Esophagus muscularis mucosa (tissue), 4 donors: ENCODE data around the gene LTB4R. TPM values are rescaled to one million over a fixed set of nuclear protein-coding genes. Genes with fewer than 3 reads are reported as not detected.
A peak's percentile ranks its signal among the peaks of the same experiment; 100 is the strongest.

Experiments
- DNase-seq: peaks from one replicate; pipeline ENCODE4 v3.0.0-alpha.2; 2017; ENCODE audit errors: extremely low spot score
- H3K27ac ChIP-seq, 4 donors: fragments of 200-600 bp; sonication (generic); replicated peaks in 1 of 4; 1 replicate in 3 of 4; 2 replicates in 1 of 4; pipeline ENCODE4 v1.5.1; 2016 to 2019; ENCODE audit warnings: mild to moderate bottlenecking in 1 of 4
- H3K27me3 ChIP-seq, 4 donors: fragments of 200-600 bp; sonication (generic); one replicate each; pipeline versions ENCODE4 v1.5.1 to v1.6.0; 2016 to 2019
- H3K36me3 ChIP-seq, 4 donors: fragments of 200-600 bp; sonication (generic); one replicate each; pipeline ENCODE4 v1.5.1; 2016 to 2019
- H3K4me1 ChIP-seq, 4 donors: fragments of 200-600 bp; sonication (generic); one replicate each; pipeline ENCODE4 v1.5.1; 2016 to 2019
- H3K4me3 ChIP-seq, 4 donors: fragments of 200-600 bp; sonication (generic); 1 replicate in 2 of 4; 2 replicates in 2 of 4; pipeline ENCODE4 v1.5.1; 2016 to 2019; ENCODE audit warnings: mild to moderate bottlenecking in 4 of 4, moderate library complexity in 1 of 4
- H3K9me3 ChIP-seq, 4 donors: fragments of 200-600 bp; sonication (generic); 1 replicate in 3 of 4; 2 replicates in 1 of 4; pipeline ENCODE4 v1.5.1; 2016 to 2019
- EP300 ChIP-seq: sonication (generic); formaldehyde crosslinking; IDR thresholded peaks from one replicate; pipeline ENCODE4 v1.6.1; 2017; ENCODE audit warnings: antibody characterized with exemption
- POLR2A ChIP-seq: fragments of 450-650 bp; IDR thresholded peaks from one replicate; pipeline ENCODE4 v1.6.1; 2017; ENCODE audit warnings: antibody characterized with exemption, moderate library complexity, mild to moderate bottlenecking, low read depth
- POLR2AphosphoS5 ChIP-seq, 2 donors: sonication (generic); formaldehyde crosslinking; IDR thresholded peaks; one replicate each; pipeline ENCODE4 v1.6.1; 2017; ENCODE audit warnings: antibody characterized with exemption in 2 of 2
- WGBS: methylation state at CpG from one replicate; pipeline ENCODE4 v1.1.5; 2018; 5-methylcytosine and 5-hydroxymethylcytosine counted together
- intact Hi-C: fragments of 100-400 bp; cut with DNase I; formaldehyde crosslinking; loops from one replicate; pipeline ENCODE4 v1.15.1; 2023
- total RNA-seq, 4 donors: library from RNA; depleted of rRNA; stranded (reverse); fragments of >200 nt; gene quantifications; one replicate each; pipeline versions ENCODE4 v1.1.0 to v1.2.1, GENCODE V29; 2016
- TF ChIP-seq, protein P1 (sequence below), 3 experiments: fragments of 200-600 bp in 2 of 3; fragments of 450-650 bp in 1 of 3; sonication (generic) in 2 of 3; IDR thresholded peaks; one replicate each; pipeline ENCODE4 v1.5.1; 2017 to 2019; ENCODE audit warnings: antibody characterized with exemption in 3 of 3, mild to moderate bottlenecking in 2 of 3, moderate library complexity in 1 of 3

The LTB4R gene
- total RNA-seq, 4 donors from 2014 or later = 0.42 to 6.0 (median 2.9) TPM

DNA sequence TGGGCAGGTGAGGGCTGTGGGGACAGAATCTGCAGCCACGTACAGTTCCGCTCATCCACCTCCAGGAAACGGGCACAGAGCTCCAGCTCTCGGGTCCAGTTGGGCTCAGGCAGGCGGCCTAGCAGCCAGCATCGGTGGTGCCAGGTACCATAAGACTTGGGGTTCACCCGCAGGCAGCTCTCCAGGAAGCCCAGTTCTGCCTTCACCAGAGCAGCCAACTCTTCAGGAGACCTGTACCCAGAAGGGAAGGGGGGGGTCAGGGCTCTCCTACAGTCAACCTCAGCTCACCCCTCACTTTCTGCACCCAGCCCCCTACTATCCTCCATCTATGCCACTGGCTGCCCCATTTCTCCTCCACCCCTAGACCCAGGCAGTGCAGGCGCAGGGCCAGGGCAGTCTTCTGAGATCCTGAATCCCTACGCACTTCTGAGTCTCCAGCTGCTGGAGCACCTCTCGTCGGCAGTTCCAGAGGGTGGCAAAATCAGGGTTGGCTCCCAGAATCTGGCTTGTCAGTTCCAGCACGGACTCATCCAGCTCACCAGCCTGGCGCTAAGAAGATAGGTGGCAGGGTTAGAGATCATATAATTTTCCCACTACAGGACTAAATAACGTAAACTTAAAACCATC is 41.3 kb upstream of the LTB4R start:
- no peaks in the 10 kb centered on the region for H3K9me3 ChIP-seq
- H3K27me3 ChIP-seq = no peaks in the 10 kb centered on the region
- no peak for DNase-seq
- WGBS = 98% methylated on average over 7 of the region's 14 CpGs
- H3K36me3 ChIP-seq = peaks cover 20 to 52% (median 41%) of the 10 kb centered on the region in 4 donors
- intact Hi-C loops = no loop called here
- TF ChIP-seq POLR2AphosphoS5 (IDR thresholded peaks at IDR 0.05) (no peak), EP300 (no peak), POLR2A (no peak)
- TF ChIP-seq, protein P1, sequence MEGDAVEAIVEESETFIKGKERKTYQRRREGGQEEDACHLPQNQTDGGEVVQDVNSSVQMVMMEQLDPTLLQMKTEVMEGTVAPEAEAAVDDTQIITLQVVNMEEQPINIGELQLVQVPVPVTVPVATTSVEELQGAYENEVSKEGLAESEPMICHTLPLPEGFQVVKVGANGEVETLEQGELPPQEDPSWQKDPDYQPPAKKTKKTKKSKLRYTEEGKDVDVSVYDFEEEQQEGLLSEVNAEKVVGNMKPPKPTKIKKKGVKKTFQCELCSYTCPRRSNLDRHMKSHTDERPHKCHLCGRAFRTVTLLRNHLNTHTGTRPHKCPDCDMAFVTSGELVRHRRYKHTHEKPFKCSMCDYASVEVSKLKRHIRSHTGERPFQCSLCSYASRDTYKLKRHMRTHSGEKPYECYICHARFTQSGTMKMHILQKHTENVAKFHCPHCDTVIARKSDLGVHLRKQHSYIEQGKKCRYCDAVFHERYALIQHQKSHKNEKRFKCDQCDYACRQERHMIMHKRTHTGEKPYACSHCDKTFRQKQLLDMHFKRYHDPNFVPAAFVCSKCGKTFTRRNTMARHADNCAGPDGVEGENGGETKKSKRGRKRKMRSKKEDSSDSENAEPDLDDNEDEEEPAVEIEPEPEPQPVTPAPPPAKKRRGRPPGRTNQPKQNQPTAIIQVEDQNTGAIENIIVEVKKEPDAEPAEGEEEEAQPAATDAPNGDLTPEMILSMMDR (IDR thresholded peaks at IDR 0.05) = no peak
- H3K27ac ChIP-seq = no peak overlapping the region
- H3K4me3 ChIP-seq = no peak overlapping the region
- H3K4me1 ChIP-seq = peaks cover 10 to 13% (median 12%) of the 10 kb centered on the region in 4 donors

DNA sequence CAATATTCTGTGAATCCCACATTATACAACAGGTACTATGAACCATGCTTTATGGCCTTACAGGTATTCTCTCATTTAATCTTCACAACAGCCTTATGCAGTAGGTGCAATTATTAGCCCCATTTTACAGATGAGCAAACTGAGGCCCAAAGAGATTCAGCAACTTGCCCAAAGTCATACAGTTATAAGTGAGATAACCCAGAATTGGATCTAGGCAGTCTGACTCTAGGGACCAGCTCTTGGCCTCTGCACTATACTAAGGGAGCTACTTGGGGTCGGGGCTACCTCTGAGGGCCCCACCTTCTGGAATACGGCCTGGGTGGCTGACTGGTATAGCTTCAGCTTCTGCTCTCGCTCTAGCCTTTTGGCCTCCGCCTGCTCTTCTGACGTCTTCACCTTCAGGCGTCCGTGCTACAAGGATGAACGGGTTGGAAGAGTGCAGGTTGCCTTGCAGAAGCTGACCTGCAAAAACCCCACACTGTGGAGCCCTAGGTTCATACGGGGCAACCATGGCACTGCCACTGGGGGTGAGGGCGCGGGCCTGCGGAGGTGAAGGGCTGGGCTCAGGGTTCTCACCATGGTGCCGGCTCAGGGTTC is 40.7 kb upstream of the LTB4R start:
- Histone ChIP-seq H3K9me3 (no peaks in the 10 kb centered on the region), H3K36me3 (peaks cover 16 to 46% (median 38%) of the 10 kb centered on the region in 4 donors), H3K4me3 (peak overlapping the region; percentile 70 to 95 (median 87)), H3K27ac (peak overlapping the region; percentile 89 to 99 (median 94)), H3K4me1 (peaks cover 11 to 13% (median 13%) of the 10 kb centered on the region in 4 donors), H3K27me3 (no peaks in the 10 kb centered on the region)
- no peak for DNase-seq
- TF ChIP-seq, protein P1 (IDR thresholded peaks at IDR 0.05) = no peak
- TF ChIP-seq EP300 = no peak
- WGBS = 27% methylated on average over 6 of the region's 13 CpGs
- intact Hi-C loops = no loop called here

DNA sequence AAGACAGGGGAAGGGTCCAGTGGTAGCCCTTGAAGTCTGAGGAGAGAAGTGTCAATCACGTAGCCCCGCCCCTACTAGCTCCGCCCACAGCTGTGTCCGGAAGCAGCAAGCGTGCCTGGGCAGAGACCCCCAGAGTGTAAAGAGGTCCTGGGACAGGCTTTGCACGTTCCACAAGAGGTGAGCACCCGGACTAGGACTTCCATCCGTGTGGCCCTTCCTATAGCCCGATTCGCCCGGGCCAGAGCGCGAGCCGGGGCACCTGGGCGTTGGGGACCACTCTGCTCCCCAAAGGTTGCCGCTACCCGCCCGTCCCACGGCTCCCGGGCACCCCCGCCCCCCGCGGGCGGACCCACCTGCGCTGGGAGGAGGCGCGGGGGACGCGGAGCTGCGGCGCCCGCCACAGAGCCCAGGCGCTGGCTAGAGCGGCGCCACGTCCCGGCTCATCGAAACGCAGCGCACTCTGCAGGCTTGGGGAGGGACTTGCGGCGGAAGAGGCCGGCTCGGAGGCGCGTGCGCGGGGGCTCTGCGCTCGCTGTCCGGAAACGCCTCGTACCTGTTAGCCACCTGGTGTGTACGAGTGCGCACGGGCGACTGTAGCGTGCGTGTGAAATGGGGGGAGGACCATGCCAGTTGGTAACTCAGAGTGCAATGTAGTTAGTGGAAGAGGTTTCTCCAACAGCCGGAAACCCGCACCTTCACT is 40.0 kb upstream of the LTB4R start, which contains the start of gene RABGGTA:
Gene RABGGTA, minus strand, starts transcription at position 464 of the 700 bp plus-strand sequence. CDS start 482 bp downstream, outside the sequence.
- Histone ChIP-seq H3K4me1 (peaks cover 11 to 13% (median 13%) of the 10 kb centered on the region in 4 donors), H3K4me3 (peak within 1 kb of the TSS; percentile 70 to 95 (median 87)), H3K27me3 (no peaks in the 10 kb centered on the region), H3K36me3 (peaks cover 12 to 40% (median 34%) of the 10 kb centered on the region in 4 donors), H3K9me3 (no peaks in the 10 kb centered on the region), H3K27ac (peak within 1 kb of the TSS; percentile 89 to 99 (median 94))
- WGBS = 8% methylated on average over 2 of the region's 61 CpGs
- TF ChIP-seq POLR2A (no peak), POLR2AphosphoS5 (IDR thresholded peaks at IDR 0.05) (peak; percentile 76 to 77), EP300 (no peak)
- TF ChIP-seq, protein P1 (IDR thresholded peaks at IDR 0.05) = peak; percentile 71 to 86 (median 81)
- intact Hi-C loops = no loop called here
- DNase-seq = peak; percentile 93

DNA sequence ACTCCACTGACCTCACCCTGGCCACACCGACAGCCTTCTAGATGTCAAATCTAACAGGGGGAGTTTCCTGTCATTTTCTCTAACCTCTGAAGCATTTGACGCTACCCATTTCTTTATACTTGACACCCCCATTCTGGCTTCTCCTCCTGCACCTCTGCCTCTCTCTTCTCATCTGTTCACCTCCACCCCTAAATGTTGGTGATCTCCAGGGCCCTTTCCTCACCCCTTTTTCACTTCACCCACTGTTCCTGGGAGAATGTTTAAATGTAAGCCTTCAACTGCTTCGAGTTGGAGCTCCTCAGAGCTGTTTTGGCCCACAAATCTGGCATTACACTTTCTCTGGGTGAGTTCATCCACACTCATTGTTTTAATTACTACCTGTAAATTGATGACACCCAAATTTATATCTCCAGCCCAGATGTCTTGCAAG is 39.5 kb upstream of the LTB4R start:
- DNase-seq = no peak
- no peaks in the 10 kb centered on the region for H3K27me3 ChIP-seq
- 29% methylated on average over 3 of the region's 3 CpGs for WGBS
- TF ChIP-seq POLR2AphosphoS5 (IDR thresholded peaks at IDR 0.05) (no peak), EP300 (no peak), POLR2A (no peak)
- TF ChIP-seq, protein P1 (IDR thresholded peaks at IDR 0.05) = no peak
- H3K4me1 ChIP-seq = peaks cover 11 to 13% (median 13%) of the 10 kb centered on the region in 4 donors
- H3K27ac ChIP-seq = peak overlapping the region; percentile 89 to 99 (median 94)
- H3K9me3 ChIP-seq = no peaks in the 10 kb centered on the region
- H3K36me3 ChIP-seq = peaks cover 6 to 34% (median 28%) of the 10 kb centered on the region in 4 donors
- intact Hi-C loops = no loop called here
- H3K4me3 ChIP-seq = peak overlapping the region; percentile 70 to 95 (median 87)
